ENCODE results near the gene FOXP2. TPM values are rescaled to one million over a fixed set of nuclear protein-coding genes. Genes with fewer than 3 reads are reported as not detected.
"Not testable (repeated sequence)": the region's sequence is repeated elsewhere in the genome, so short reads cannot be mapped to it uniquely, and the experiment has no call there.

Gene FOXP2
- total and polyA plus RNA-seq, 4 donors = 1.2 to 7.4 (median 5.7) TPM

DNA sequence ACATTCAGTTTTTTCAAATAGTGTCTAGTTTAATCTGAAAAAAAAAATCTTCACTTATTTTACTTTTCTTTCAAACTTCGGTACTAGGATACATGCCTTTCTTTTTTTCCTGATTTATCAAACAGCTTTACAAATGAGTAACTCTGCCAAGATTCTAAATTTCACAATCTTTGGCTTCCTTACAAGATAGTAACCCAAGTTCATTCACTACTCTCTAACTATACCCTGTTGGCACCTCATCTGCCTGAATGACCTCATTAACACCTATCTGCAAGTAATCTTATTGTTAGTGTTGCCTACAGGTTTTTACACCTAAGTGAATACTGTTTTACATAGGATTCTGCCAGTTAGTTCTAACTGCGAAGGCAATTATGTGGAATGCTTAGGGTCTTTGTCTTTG is 159.8 kb downstream of the FOXP2 start:
- Histone ChIP-seq H3K4me3 (ENCODE audit: low read depth in 1 of 3, low read length in 3 of 3) (no peak overlapping the region), H3K36me3 (ENCODE audit: control insufficient read depth in 4 of 4, insufficient read depth in 3 of 4, low read depth in 1 of 4, low read length in 3 of 4) (no peaks in the 10 kb centered on the region), H3K9ac (ENCODE audit: low read depth in 1 of 2, low read length in 2 of 2) (no peak overlapping the region), H3K9me3 (ENCODE audit: control insufficient read depth in 4 of 4, low read length in 3 of 4) (no peaks in the 10 kb centered on the region), H3K27me3 (ENCODE audit: control insufficient read depth in 4 of 4, insufficient read depth in 4 of 4, low read length in 3 of 4) (no peaks in the 10 kb centered on the region), H3K27ac (ENCODE audit: low read depth in 1 of 2, low read length in 2 of 2) (no peak overlapping the region), H3K4me1 (ENCODE audit: control insufficient read depth in 4 of 4, insufficient read depth in 4 of 4, low read length in 3 of 4) (peaks cover 0 to 6% (median 1%) of the 10 kb centered on the region in 4 donors)
- TF ChIP-seq HNF4A (conservative IDR thresholded peaks at IDR 0.05) (peak; percentile 21 to 34), HNF4G (IDR thresholded peaks at IDR 0.05) (no peak), RXRA (IDR thresholded peaks at IDR 0.05) (peak; percentile 19 to 38), JUND (IDR thresholded peaks at IDR 0.05) (peak in 1 of 2 donors; percentile 51)
- WGBS = 52% methylated on average over 2 of the region's 2 CpGs
- DNase-seq (ENCODE audit: low spot score) = no peak

DNA sequence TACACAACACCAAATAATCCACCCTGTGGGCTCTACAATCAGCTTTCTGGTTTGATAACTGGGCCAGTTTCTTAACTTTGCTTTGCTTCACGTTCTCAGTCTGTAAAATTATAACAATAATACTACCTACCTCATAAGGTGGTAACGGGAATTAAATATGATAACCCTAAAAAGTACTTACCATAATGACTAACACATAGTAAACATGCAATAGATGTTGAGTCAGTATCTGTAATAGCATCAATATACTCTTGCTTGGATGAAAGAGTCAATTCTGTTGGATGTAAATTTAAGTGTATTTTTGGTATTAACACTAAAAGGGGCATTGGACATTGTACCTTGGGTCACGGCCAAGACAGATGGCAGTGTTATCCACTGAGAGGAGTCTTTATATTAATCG is 160.5 kb downstream of the FOXP2 start:
- Histone ChIP-seq H3K27ac (ENCODE audit: low read depth in 1 of 2, low read length in 2 of 2) (no peak overlapping the region), H3K9ac (ENCODE audit: low read depth in 1 of 2, low read length in 2 of 2) (no peak overlapping the region), H3K9me3 (ENCODE audit: control insufficient read depth in 4 of 4, low read length in 3 of 4) (no peaks in the 10 kb centered on the region), H3K4me1 (ENCODE audit: control insufficient read depth in 4 of 4, insufficient read depth in 4 of 4, low read length in 3 of 4) (peaks cover 0 to 6% (median 1%) of the 10 kb centered on the region in 4 donors), H3K36me3 (ENCODE audit: control insufficient read depth in 4 of 4, insufficient read depth in 3 of 4, low read depth in 1 of 4, low read length in 3 of 4) (no peaks in the 10 kb centered on the region), H3K27me3 (ENCODE audit: control insufficient read depth in 4 of 4, insufficient read depth in 4 of 4, low read length in 3 of 4) (no peaks in the 10 kb centered on the region), H3K4me3 (ENCODE audit: low read depth in 1 of 3, low read length in 3 of 3) (no peak overlapping the region)
- 80% methylated on average over 4 of the region's 4 CpGs for WGBS
- TF ChIP-seq, protein P1, sequence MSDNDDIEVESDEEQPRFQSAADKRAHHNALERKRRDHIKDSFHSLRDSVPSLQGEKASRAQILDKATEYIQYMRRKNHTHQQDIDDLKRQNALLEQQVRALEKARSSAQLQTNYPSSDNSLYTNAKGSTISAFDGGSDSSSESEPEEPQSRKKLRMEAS (IDR thresholded peaks at IDR 0.05) = no peak
- TF ChIP-seq NR2F2 (IDR thresholded peaks at IDR 0.05) = no peak
- TF ChIP-seq RAD21 (IDR thresholded peaks at IDR 0.05) = no peak
- no peak for TF ChIP-seq YY1 (IDR thresholded peaks at IDR 0.05)
- no peak for DNase-seq (ENCODE audit: low spot score)

DNA sequence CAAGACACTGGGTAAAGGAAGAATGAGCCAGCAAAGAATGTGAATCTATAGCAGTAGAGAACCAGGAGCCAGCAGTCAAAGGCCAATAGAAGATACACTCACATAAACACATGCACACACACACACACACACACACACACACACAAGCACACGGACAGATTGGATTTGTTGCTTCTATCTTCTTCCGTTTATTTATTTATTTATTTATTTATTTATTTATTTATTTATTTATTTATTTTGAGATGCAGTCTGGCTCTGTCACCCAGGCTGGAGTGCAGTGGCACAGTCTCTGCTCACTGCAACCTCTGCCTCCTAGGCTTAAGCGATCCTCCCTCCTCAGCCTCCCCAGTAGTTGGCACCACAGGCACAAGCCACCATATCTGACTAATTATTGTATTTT is 166.3 kb downstream of the FOXP2 start:
- 95% methylated on average over 3 of the region's 3 CpGs for WGBS
- H3K27me3 ChIP-seq (ENCODE audit: control insufficient read depth in 4 of 4, insufficient read depth in 4 of 4, low read length in 3 of 4); H3K9me3 ChIP-seq (ENCODE audit: control insufficient read depth in 4 of 4, low read length in 3 of 4); H3K36me3 ChIP-seq (ENCODE audit: control insufficient read depth in 4 of 4, insufficient read depth in 3 of 4, low read depth in 1 of 4, low read length in 3 of 4); H3K9ac ChIP-seq (ENCODE audit: low read depth in 1 of 2, low read length in 2 of 2); H3K27ac ChIP-seq (ENCODE audit: low read depth in 1 of 2, low read length in 2 of 2); DNase-seq (ENCODE audit: low spot score); H3K4me3 ChIP-seq (ENCODE audit: low read depth in 1 of 3, low read length in 3 of 3); H3K4me1 ChIP-seq (ENCODE audit: control insufficient read depth in 4 of 4, insufficient read depth in 4 of 4, low read length in 3 of 4): not testable (repeated sequence)

DNA sequence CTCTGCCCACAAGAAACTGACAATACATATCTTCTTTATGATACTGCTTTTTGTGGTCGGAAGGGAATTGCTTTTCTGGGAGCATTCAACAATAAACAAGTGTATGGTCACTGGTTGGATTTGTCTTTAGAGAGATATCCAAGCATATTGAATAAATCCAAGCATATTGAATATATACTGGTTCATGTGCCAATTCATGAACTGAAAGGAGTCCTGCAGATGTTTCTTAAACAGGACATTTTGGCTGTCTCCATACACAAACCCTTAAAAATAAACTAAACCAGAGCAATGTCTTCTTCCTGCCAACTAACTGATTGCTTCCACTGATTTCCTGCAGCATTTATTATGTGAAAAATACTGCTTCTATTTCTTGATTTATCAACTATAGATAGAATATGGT is 173.9 kb downstream of the FOXP2 start:
- WGBS = 85% methylated on average over 1 of the region's 1 CpG
- Histone ChIP-seq H3K9ac (ENCODE audit: low read depth in 1 of 2, low read length in 2 of 2) (no peak overlapping the region), H3K27me3 (ENCODE audit: control insufficient read depth in 4 of 4, insufficient read depth in 4 of 4, low read length in 3 of 4) (no peaks in the 10 kb centered on the region), H3K9me3 (ENCODE audit: control insufficient read depth in 4 of 4, low read length in 3 of 4) (no peaks in the 10 kb centered on the region), H3K36me3 (ENCODE audit: control insufficient read depth in 4 of 4, insufficient read depth in 3 of 4, low read depth in 1 of 4, low read length in 3 of 4) (no peaks in the 10 kb centered on the region), H3K4me3 (ENCODE audit: low read depth in 1 of 3, low read length in 3 of 3) (no peak overlapping the region), H3K4me1 (ENCODE audit: control insufficient read depth in 4 of 4, insufficient read depth in 4 of 4, low read length in 3 of 4) (peaks cover 0 to 1% (median 0%) of the 10 kb centered on the region in 4 donors), H3K27ac (ENCODE audit: low read depth in 1 of 2, low read length in 2 of 2) (no peak overlapping the region)
- DNase-seq (ENCODE audit: low spot score) = no peak
- no peak for TF ChIP-seq HNF4A (conservative IDR thresholded peaks at IDR 0.05)
- no peak for TF ChIP-seq JUND (IDR thresholded peaks at IDR 0.05)
- TF ChIP-seq, protein P2, sequence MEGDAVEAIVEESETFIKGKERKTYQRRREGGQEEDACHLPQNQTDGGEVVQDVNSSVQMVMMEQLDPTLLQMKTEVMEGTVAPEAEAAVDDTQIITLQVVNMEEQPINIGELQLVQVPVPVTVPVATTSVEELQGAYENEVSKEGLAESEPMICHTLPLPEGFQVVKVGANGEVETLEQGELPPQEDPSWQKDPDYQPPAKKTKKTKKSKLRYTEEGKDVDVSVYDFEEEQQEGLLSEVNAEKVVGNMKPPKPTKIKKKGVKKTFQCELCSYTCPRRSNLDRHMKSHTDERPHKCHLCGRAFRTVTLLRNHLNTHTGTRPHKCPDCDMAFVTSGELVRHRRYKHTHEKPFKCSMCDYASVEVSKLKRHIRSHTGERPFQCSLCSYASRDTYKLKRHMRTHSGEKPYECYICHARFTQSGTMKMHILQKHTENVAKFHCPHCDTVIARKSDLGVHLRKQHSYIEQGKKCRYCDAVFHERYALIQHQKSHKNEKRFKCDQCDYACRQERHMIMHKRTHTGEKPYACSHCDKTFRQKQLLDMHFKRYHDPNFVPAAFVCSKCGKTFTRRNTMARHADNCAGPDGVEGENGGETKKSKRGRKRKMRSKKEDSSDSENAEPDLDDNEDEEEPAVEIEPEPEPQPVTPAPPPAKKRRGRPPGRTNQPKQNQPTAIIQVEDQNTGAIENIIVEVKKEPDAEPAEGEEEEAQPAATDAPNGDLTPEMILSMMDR (IDR thresholded peaks at IDR 0.05; ENCODE audit: low read depth, low read length, missing input control) = no peak
- no peak for TF ChIP-seq TAF1 (conservative IDR thresholded peaks at IDR 0.05)
- no peak for TF ChIP-seq FOXA1 (IDR thresholded peaks at IDR 0.05)
- no peak for TF ChIP-seq GABPA (IDR thresholded peaks at IDR 0.05 in 1 of 2, conservative IDR thresholded peaks at IDR 0.05 in 1 of 2)
- TF ChIP-seq EGR1 (IDR thresholded peaks at IDR 0.05; ENCODE audit: low read depth in 2 of 2) = no peak
- TF ChIP-seq FOXA2 (IDR thresholded peaks at IDR 0.05) = no peak
- no peak for TF ChIP-seq YY1 (IDR thresholded peaks at IDR 0.05)
- TF ChIP-seq RAD21 (IDR thresholded peaks at IDR 0.05) = no peak
- TF ChIP-seq, protein P3, sequence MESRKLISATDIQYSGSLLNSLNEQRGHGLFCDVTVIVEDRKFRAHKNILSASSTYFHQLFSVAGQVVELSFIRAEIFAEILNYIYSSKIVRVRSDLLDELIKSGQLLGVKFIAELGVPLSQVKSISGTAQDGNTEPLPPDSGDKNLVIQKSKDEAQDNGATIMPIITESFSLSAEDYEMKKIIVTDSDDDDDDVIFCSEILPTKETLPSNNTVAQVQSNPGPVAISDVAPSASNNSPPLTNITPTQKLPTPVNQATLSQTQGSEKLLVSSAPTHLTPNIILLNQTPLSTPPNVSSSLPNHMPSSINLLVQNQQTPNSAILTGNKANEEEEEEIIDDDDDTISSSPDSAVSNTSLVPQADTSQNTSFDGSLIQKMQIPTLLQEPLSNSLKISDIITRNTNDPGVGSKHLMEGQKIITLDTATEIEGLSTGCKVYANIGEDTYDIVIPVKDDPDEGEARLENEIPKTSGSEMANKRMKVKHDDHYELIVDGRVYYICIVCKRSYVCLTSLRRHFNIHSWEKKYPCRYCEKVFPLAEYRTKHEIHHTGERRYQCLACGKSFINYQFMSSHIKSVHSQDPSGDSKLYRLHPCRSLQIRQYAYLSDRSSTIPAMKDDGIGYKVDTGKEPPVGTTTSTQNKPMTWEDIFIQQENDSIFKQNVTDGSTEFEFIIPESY (IDR thresholded peaks at IDR 0.05) = no peak
- TF ChIP-seq, protein P4, sequence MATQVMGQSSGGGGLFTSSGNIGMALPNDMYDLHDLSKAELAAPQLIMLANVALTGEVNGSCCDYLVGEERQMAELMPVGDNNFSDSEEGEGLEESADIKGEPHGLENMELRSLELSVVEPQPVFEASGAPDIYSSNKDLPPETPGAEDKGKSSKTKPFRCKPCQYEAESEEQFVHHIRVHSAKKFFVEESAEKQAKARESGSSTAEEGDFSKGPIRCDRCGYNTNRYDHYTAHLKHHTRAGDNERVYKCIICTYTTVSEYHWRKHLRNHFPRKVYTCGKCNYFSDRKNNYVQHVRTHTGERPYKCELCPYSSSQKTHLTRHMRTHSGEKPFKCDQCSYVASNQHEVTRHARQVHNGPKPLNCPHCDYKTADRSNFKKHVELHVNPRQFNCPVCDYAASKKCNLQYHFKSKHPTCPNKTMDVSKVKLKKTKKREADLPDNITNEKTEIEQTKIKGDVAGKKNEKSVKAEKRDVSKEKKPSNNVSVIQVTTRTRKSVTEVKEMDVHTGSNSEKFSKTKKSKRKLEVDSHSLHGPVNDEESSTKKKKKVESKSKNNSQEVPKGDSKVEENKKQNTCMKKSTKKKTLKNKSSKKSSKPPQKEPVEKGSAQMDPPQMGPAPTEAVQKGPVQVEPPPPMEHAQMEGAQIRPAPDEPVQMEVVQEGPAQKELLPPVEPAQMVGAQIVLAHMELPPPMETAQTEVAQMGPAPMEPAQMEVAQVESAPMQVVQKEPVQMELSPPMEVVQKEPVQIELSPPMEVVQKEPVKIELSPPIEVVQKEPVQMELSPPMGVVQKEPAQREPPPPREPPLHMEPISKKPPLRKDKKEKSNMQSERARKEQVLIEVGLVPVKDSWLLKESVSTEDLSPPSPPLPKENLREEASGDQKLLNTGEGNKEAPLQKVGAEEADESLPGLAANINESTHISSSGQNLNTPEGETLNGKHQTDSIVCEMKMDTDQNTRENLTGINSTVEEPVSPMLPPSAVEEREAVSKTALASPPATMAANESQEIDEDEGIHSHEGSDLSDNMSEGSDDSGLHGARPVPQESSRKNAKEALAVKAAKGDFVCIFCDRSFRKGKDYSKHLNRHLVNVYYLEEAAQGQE (IDR thresholded peaks at IDR 0.05) = no peak
- TF ChIP-seq RXRA (IDR thresholded peaks at IDR 0.05) = no peak
- TF ChIP-seq NR2F2 (IDR thresholded peaks at IDR 0.05) = no peak
- no peak for TF ChIP-seq HNF4G (IDR thresholded peaks at IDR 0.05)
- TF ChIP-seq, protein P5, sequence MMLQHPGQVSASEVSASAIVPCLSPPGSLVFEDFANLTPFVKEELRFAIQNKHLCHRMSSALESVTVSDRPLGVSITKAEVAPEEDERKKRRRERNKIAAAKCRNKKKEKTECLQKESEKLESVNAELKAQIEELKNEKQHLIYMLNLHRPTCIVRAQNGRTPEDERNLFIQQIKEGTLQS (IDR thresholded peaks at IDR 0.05) = no peak
